C4-2B (cell line): ENCODE data around the gene SBNO2.

Experiments used
- ZFX ChIP-seq: fragments of 450-650 bp; IDR thresholded peaks from 2 replicates; pipeline ENCODE4 v1.6.1; 2017
- TF ChIP-seq, protein P1 (sequence below): fragments of 450-650 bp; conservative IDR thresholded peaks from 2 replicates; pipeline ENCODE4 v1.5.1; 2017; ENCODE audit warnings: mild to moderate bottlenecking

DNA sequence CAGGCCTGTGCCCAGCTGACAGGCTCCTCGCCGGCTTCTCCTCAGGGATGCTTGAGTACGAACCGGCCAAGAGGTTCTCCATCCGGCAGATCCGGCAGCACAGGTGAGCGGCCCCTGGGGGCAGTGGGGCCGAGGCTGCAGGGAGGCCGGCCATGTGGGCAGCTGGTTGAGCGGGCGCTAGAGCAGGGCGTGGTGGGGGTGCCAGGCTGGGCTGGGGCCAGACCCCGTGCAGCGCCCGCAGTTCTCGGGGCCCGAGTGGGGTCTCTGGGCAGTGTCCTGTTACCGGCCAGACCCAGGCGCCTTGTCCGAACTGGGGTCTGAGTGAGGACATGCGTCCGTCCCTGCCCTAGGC, 47.8 kb upstream of the SBNO2 start:
- TF ChIP-seq, protein P1, sequence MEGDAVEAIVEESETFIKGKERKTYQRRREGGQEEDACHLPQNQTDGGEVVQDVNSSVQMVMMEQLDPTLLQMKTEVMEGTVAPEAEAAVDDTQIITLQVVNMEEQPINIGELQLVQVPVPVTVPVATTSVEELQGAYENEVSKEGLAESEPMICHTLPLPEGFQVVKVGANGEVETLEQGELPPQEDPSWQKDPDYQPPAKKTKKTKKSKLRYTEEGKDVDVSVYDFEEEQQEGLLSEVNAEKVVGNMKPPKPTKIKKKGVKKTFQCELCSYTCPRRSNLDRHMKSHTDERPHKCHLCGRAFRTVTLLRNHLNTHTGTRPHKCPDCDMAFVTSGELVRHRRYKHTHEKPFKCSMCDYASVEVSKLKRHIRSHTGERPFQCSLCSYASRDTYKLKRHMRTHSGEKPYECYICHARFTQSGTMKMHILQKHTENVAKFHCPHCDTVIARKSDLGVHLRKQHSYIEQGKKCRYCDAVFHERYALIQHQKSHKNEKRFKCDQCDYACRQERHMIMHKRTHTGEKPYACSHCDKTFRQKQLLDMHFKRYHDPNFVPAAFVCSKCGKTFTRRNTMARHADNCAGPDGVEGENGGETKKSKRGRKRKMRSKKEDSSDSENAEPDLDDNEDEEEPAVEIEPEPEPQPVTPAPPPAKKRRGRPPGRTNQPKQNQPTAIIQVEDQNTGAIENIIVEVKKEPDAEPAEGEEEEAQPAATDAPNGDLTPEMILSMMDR, result no peak
- no peak for TF ChIP-seq ZFX
